ENCODE results near the gene S100G.
"Not testable (repeated sequence)": the region's sequence is repeated elsewhere in the genome, so short reads cannot be mapped to it uniquely, and the experiment has no call there.

The S100G gene

GRCh38 chrX:16649858-16650257 lies at the start of gene S100G:
S100G (plus strand) TSS chrX:16650158; CDS start chrX:16651007, 849 bp downstream.
- no peak for DNase-seq

- no peak for DNase-seq
These were observed 48.1 kb upstream of the S100G start for GRCh38 chrX:16601885-16602284.

GRCh38 chrX:16603235-16603634 lies 46.7 kb upstream of the S100G start:
- DNase-seq = not testable (repeated sequence)

GRCh38 chrX:16603822-16604221 lies 46.1 kb upstream of the S100G start:
- DNase-seq = no peak

GRCh38 chrX:16604337-16604736 lies 45.6 kb upstream of the S100G start:
- no peak for DNase-seq

GRCh38 chrX:16606142-16606720 lies 43.7 kb upstream of the S100G start:
- DNase-seq = no peak

- no peak for DNase-seq
These were observed 39.8 kb upstream of the S100G start for GRCh38 chrX:16610121-16610621.

- not testable (repeated sequence) for DNase-seq
These were observed 39.3 kb upstream of the S100G start for GRCh38 chrX:16610654-16611053.

GRCh38 chrX:16612257-16612897 lies 37.6 kb upstream of the S100G start:
- DNase-seq = no peak

GRCh38 chrX:16617382-16617781 lies 32.6 kb upstream of the S100G start:
- no peak for DNase-seq

GRCh38 chrX:16618422-16618821 lies 31.5 kb upstream of the S100G start:
- no peak for DNase-seq

GRCh38 chrX:16619024-16619423 lies 30.9 kb upstream of the S100G start:
- no peak for DNase-seq

- DNase-seq = not testable (repeated sequence)
These were observed 21.4 kb upstream of the S100G start for GRCh38 chrX:16628511-16628910.

GRCh38 chrX:16628946-16629595 lies 20.9 kb upstream of the S100G start:
- DNase-seq = no peak

GRCh38 chrX:16629909-16630308 lies 20.0 kb upstream of the S100G start:
- no peak for DNase-seq

- no peak for DNase-seq
These were observed 16.2 kb upstream of the S100G start for GRCh38 chrX:16633754-16634153.

- DNase-seq = no peak
These were observed 14.9 kb upstream of the S100G start for GRCh38 chrX:16635040-16635439.

- no peak for DNase-seq
These were observed 14.4 kb upstream of the S100G start for GRCh38 chrX:16635596-16635995.

- DNase-seq = no peak
These were observed 11.4 kb upstream of the S100G start for GRCh38 chrX:16638533-16638932.

- no peak for DNase-seq
These were observed 10.0 kb upstream of the S100G start for GRCh38 chrX:16639966-16640365.

GRCh38 chrX:16640823-16641222 lies 9.1 kb upstream of the S100G start:
- no peak for DNase-seq

GRCh38 chrX:16643176-16643575 lies 6.8 kb upstream of the S100G start:
- no peak for DNase-seq

- no peak for DNase-seq
These were observed 3.4 kb upstream of the S100G start for GRCh38 chrX:16646366-16647138.
